ENCODE results near the gene DCP2. TPM values are rescaled to one million over a fixed set of nuclear protein-coding genes. Genes with fewer than 3 reads are reported as not detected.

The DCP2 gene
- total and polyA plus RNA-seq, 10 of the 15 experiments (the other 5 are each of a cell fraction or from before 2014, with no cell fraction given) = 23.4 to 81.6 (median 47.4) TPM

GRCh38 chr5:113065626-113066025 lies 89.0 kb downstream of the DCP2 start (continued):
- TF ChIP-seq, protein P1, sequence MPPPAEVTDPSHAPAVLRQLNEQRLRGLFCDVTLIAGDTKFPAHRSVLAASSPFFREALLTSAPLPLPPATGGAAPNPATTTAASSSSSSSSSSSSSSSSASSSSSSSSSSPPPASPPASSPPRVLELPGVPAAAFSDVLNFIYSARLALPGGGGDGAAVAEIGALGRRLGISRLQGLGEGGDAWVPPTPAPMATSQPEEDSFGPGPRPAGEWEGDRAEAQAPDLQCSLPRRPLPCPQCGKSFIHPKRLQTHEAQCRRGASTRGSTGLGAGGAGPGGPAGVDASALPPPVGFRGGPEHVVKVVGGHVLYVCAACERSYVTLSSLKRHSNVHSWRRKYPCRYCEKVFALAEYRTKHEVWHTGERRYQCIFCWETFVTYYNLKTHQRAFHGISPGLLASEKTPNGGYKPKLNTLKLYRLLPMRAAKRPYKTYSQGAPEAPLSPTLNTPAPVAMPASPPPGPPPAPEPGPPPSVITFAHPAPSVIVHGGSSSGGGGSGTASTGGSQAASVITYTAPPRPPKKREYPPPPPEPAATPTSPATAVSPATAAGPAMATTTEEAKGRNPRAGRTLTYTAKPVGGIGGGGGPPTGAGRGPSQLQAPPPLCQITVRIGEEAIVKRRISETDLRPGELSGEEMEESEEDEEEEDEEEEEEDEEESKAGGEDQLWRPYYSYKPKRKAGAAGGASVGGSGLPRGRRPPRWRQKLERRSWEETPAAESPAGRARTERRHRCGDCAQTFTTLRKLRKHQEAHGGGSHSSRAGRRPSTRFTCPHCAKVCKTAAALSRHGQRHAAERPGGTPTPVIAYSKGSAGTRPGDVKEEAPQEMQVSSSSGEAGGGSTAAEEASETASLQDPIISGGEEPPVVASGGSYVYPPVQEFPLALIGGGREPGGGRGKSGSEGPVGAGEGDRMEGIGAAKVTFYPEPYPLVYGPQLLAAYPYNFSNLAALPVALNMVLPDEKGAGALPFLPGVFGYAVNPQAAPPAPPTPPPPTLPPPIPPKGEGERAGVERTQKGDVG (CRISPR knock-in tag; IDR thresholded peaks at IDR 0.05) = no peak
- TF ChIP-seq BCL11A (IDR thresholded peaks at IDR 0.05; ENCODE audit: low read depth, low read length) = no peak
- no peak for TF ChIP-seq RBBP5 (conservative IDR thresholded peaks at IDR 0.05)
- TF ChIP-seq MYB (IDR thresholded peaks at IDR 0.05; ENCODE audit: borderline replicate concordance, low read depth, low read length) = no peak
- TF ChIP-seq GABPA (IDR thresholded peaks at IDR 0.05; ENCODE audit: low read depth) = no peak
- no peak for TF ChIP-seq RCOR1 (conservative IDR thresholded peaks at IDR 0.05; ENCODE audit: low read depth, low read length)
- TF ChIP-seq SP1 (IDR thresholded peaks at IDR 0.05; ENCODE audit: low read depth, low read length) = no peak
- TF ChIP-seq, protein P2, sequence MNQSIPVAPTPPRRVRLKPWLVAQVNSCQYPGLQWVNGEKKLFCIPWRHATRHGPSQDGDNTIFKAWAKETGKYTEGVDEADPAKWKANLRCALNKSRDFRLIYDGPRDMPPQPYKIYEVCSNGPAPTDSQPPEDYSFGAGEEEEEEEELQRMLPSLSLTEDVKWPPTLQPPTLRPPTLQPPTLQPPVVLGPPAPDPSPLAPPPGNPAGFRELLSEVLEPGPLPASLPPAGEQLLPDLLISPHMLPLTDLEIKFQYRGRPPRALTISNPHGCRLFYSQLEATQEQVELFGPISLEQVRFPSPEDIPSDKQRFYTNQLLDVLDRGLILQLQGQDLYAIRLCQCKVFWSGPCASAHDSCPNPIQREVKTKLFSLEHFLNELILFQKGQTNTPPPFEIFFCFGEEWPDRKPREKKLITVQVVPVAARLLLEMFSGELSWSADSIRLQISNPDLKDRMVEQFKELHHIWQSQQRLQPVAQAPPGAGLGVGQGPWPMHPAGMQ (IDR thresholded peaks at IDR 0.05; ENCODE audit: borderline replicate concordance) = no peak

GRCh38 chr5:113067635-113068344 lies 91.2 kb downstream of the DCP2 start:
- ChIA-PET SMC1A (ENCODE audit: uncharacterized antibody, unreplicated experiment) (no interaction called here), RAD21 (ENCODE audit: unreplicated experiment) (no interaction called here), POLR2A (no interaction called here), CTCF (no interaction called here)
- no peaks in the 10 kb centered on the region for H3K27me3 ChIP-seq (replicated peaks in 1 of 2; ENCODE audit: control insufficient read depth in 2 of 2, insufficient read depth in 2 of 2, low read length in 1 of 2)
- BruUV-seq (replicated peaks) = no TSS peak
- H3K27ac ChIP-seq (ENCODE audit: control insufficient read depth, insufficient read depth) = no peak overlapping the region
- ATAC-seq (no peak), DNase-seq (ENCODE audit: low read depth, low spot score) (no peak), FAIRE-seq (no peak)
- no peaks in the 10 kb centered on the region for H3K9me3 ChIP-seq (replicated peaks; ENCODE audit: control insufficient read depth, insufficient read depth, low read length)
- no peak overlapping the region for H3K4me3 ChIP-seq
- peaks cover 2% of the 10 kb centered on the region; the same call in 1 of the 2 replicates for H3K4me1 ChIP-seq (ENCODE audit: control insufficient read depth, insufficient read depth, low read length)
- intact Hi-C loops (cut with micrococcal nuclease; ENCODE audit: unreplicated experiment) = no loop called here
- 0 out of 2 replicates have a peak, but pooled peaks cover 3% of the 10 kb centered on the region for H4K20me1 ChIP-seq (ENCODE audit: control insufficient read depth, insufficient read depth)
- H3K36me3 ChIP-seq (ENCODE audit: control insufficient read depth in 2 of 2, insufficient read depth in 2 of 2, low read length in 1 of 2) = no peaks in the 10 kb centered on the region
- in situ Hi-C loops (cut with MboI) = no loop called here
- no peak overlapping the region for H3K9ac ChIP-seq (ENCODE audit: control insufficient read depth, insufficient read depth, low read length)
- no peak overlapping the region for H3K4me2 ChIP-seq (ENCODE audit: control insufficient read depth, insufficient read depth)
- no peaks in the 10 kb centered on the region for H3K79me2 ChIP-seq (ENCODE audit: control insufficient read depth, insufficient read depth, low read length)
- H2AFZ ChIP-seq (ENCODE audit: control insufficient read depth, low read depth, low read length) = no peak overlapping the region
- 69% methylated on average over 19 of the region's 19 CpGs for WGBS (ENCODE audit: insufficient coverage, insufficient replicate concordance, low lambda C conversion rate, missing lambda C conversion rate)
- TF ChIP-seq CBX3 (IDR thresholded peaks at IDR 0.05; ENCODE audit: borderline replicate concordance, low read depth) (no peak), FOXK2 (IDR thresholded peaks at IDR 0.05) (no peak), ASH2L (IDR thresholded peaks at IDR 0.05; ENCODE audit: borderline replicate concordance, low read depth) (no peak), ZNF274 (IDR thresholded peaks at IDR 0.05; ENCODE audit: insufficient read depth, insufficient read length) (no peak), SUPT20H (IDR thresholded peaks at IDR 0.05; ENCODE audit: borderline replicate concordance, control insufficient read depth, low read depth, low read length) (no peak), BHLHE40 (IDR thresholded peaks at IDR 0.05; ENCODE audit: borderline replicate concordance in 1 of 2, low read depth in 2 of 2, low read length in 1 of 2) (no peak), SREBF2 (IDR thresholded peaks at IDR 0.05; ENCODE audit: low read length) (no peak), NR2C1 (IDR thresholded peaks at IDR 0.05) (no peak), MTA3 (IDR thresholded peaks at IDR 0.05; ENCODE audit: borderline replicate concordance, low read length) (no peak), SRF (IDR thresholded peaks at IDR 0.05; ENCODE audit: low read depth in 2 of 2, low read length in 2 of 2) (no peak), SMAD5 (IDR thresholded peaks at IDR 0.05; ENCODE audit: low read depth) (no peak)
